Measurements from ENCODE around the gene LRBA. TPM values are rescaled to one million over a fixed set of nuclear protein-coding genes. Genes with fewer than 3 reads are reported as not detected.

The LRBA gene
- total and polyA plus RNA-seq, 9 of the 15 experiments (the other 6 are each of a cell fraction or from before 2014, with no cell fraction given): 24.2 to 88.7 (median 59.7) TPM

GRCh38 chr4:150903603-150904002 is 111.5 kb downstream of the LRBA start (continued):
- no peak for TF ChIP-seq HMGXB4 (CRISPR knock-in tag; IDR thresholded peaks at IDR 0.05)
- TF ChIP-seq, protein P1, sequence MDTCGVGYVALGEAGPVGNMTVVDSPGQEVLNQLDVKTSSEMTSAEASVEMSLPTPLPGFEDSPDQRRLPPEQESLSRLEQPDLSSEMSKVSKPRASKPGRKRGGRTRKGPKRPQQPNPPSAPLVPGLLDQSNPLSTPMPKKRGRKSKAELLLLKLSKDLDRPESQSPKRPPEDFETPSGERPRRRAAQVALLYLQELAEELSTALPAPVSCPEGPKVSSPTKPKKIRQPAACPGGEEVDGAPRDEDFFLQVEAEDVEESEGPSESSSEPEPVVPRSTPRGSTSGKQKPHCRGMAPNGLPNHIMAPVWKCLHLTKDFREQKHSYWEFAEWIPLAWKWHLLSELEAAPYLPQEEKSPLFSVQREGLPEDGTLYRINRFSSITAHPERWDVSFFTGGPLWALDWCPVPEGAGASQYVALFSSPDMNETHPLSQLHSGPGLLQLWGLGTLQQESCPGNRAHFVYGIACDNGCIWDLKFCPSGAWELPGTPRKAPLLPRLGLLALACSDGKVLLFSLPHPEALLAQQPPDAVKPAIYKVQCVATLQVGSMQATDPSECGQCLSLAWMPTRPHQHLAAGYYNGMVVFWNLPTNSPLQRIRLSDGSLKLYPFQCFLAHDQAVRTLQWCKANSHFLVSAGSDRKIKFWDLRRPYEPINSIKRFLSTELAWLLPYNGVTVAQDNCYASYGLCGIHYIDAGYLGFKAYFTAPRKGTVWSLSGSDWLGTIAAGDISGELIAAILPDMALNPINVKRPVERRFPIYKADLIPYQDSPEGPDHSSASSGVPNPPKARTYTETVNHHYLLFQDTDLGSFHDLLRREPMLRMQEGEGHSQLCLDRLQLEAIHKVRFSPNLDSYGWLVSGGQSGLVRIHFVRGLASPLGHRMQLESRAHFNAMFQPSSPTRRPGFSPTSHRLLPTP (IDR thresholded peaks at IDR 0.05; ENCODE audit: borderline replicate concordance, extremely low read depth, insufficient read length): no peak

DNA sequence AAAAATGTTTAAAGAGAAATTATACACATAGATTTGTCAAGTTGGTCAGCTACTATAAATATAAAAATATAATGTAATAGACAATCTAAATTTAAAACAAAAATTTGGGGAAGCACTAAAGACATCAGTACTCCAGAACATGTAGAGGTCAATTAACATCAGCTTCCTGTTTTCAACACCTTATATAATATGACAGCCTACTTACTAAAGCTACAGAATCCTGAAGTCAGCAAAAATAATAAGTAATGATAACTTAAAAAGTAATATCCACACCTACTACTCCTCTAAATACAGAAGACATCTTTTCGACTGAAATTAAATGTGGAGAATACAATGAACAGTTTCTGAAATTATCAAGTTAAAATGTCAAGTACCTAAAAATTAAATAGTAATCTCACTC is 118.6 kb downstream of the LRBA start:
- Histone ChIP-seq H4K20me1 (replicated peaks; ENCODE audit: control insufficient read depth, insufficient read depth, low read length) (no peaks in the 10 kb centered on the region), H3K36me3 (ENCODE audit: control insufficient read depth, insufficient read depth, low read length) (peaks cover 54% of the 10 kb centered on the region), H3K4me2 (ENCODE audit: insufficient read depth, low read length) (no peak overlapping the region), H3K4me3 (no peak overlapping the region), H3K9me3 (replicated peaks; ENCODE audit: control insufficient read depth, insufficient read depth, low read depth, low read length) (no peaks in the 10 kb centered on the region), H2AFZ (ENCODE audit: low read depth, low read length) (no peak overlapping the region), H3K27me3 (ENCODE audit: control insufficient read depth in 2 of 2, insufficient read depth in 2 of 2, low read length in 2 of 2) (no peaks in the 10 kb centered on the region), H3K4me1 (replicated peaks in 1 of 2; ENCODE audit: control insufficient read depth in 2 of 2, insufficient read depth in 2 of 2, low read length in 2 of 2) (no peaks in the 10 kb centered on the region), H3K27ac (ENCODE audit: extremely low read depth, low read depth, low read length) (no peak overlapping the region), H3K9ac (ENCODE audit: insufficient read depth in 1 of 2, low read depth in 2 of 2, low read length in 2 of 2) (no peak overlapping the region), H3K79me2 (ENCODE audit: control insufficient read depth, insufficient read depth, low read length) (no peaks in the 10 kb centered on the region), H3K9me1 (ENCODE audit: control insufficient read depth, insufficient read depth, low read length) (no peaks in the 10 kb centered on the region)
- no peak for FAIRE-seq
- intact Hi-C loops (cut with micrococcal nuclease) (no loop called here), in situ Hi-C loops (cut with MboI) (no loop called here)
- no peak for DNase-seq (ENCODE audit: extremely low read depth in 1 of 4, low spot score in 3 of 4)
- no TSS peak for BruUV-seq (replicated peaks)
- no peak for TF ChIP-seq SP1 (CRISPR knock-in tag; IDR thresholded peaks at IDR 0.05)
- no peak for TF ChIP-seq ATF2 (CRISPR knock-in tag; IDR thresholded peaks at IDR 0.05)
- no peak for TF ChIP-seq SMAD1 (IDR thresholded peaks at IDR 0.05; ENCODE audit: low read depth, low read length, partially characterized antibody)
- TF ChIP-seq DDX20 (tag; IDR thresholded peaks at IDR 0.05; ENCODE audit: low read depth): no peak
- no peak for TF ChIP-seq ELK3 (CRISPR knock-in tag; IDR thresholded peaks at IDR 0.05)
- TF ChIP-seq ZFP36 (IDR thresholded peaks at IDR 0.05; ENCODE audit: low read depth, low read length, partially characterized antibody): no peak
- peak; percentile 56 for TF ChIP-seq ZNF316 (IDR thresholded peaks at IDR 0.05)
- TF ChIP-seq NFIC (IDR thresholded peaks at IDR 0.05): no peak
- peak; percentile 52 for TF ChIP-seq C11orf30 (IDR thresholded peaks at IDR 0.05; ENCODE audit: low read depth)
- CTCF ChIA-PET (ENCODE audit: low intra/inter-chr PET ratio): no interaction called here
- no peak for ATAC-seq
- WGBS (ENCODE audit: insufficient coverage, low coverage, missing lambda C conversion rate): 79% methylated on average over 1 of the region's 1 CpG
- POLR2A ChIA-PET: interaction anchor here (0.7 kb wide), 1 partner anchor 119 kb away, joined by 3 read pairs; no protein-coding TSS in a partner anchor

Measured in K562 (cell line).